Measurements from ENCODE around the gene SYNE4.

DNA sequence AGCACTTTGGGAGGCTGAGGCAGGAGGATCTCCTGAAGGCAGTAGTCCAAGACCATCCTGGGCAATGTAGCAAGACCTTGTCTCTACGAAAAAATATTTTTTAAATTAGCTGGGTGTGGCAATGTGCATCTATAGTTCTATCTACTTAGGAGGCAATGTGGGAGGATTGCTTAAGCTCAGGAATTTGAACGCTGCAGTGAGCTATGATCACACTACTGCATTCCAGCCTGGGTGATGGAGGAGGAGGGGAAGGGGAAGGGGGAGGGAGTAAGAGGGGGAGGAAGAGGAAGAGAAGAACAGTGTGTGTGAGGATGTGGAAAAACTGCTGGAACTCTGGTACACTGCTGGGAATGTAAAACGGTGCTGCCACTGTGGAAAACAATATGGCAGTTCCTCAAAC, 33.2 kb upstream of the SYNE4 start:
- TF ChIP-seq EZH2 (IDR thresholded peaks at IDR 0.05) (no peak), POLR2AphosphoS5 (IDR thresholded peaks at IDR 0.05; ENCODE audit: borderline replicate concordance, low read depth, low read length) (no peak), FOXP2 (optimal IDR thresholded peaks at IDR 0.05; ENCODE audit: control extremely low read depth, extremely low read length, insufficient read depth) (no peak)
